Neural progenitor cell (in vitro differentiated cells): ENCODE data around the gene GRAMD1B.

ENCODE experiments used
- CTCF ChIP-seq: fragments of 200-600 bp; sonication (generic); IDR thresholded peaks from 2 replicates; pipeline ENCODE4 v1.5.1; 2017; ENCODE audit warnings: antibody characterized with exemption, mild to moderate bottlenecking
- EZH2 ChIP-seq: fragments of 200-600 bp; sonication (generic); IDR thresholded peaks from 2 replicates; pipeline ENCODE4 v1.6.1; 2017; ENCODE audit warnings: antibody characterized with exemption, mild to moderate bottlenecking, moderate library complexity
- EZH2phosphoT487 ChIP-seq: fragments of 200-600 bp; sonication (generic); IDR thresholded peaks from 2 replicates; pipeline ENCODE4 v1.6.1; 2017; ENCODE audit warnings: antibody characterized with exemption

- TF ChIP-seq EZH2phosphoT487 (no peak), EZH2 (no peak), CTCF (no peak)
Measured at GRCh38 chr11:123640029-123640428, 210.0 kb downstream of the GRAMD1B start.
